HG03159 (cell line): ENCODE measurements around the gene LGALS8.

Experiments
- ATAC-seq: cut with Tn5 transposase; IDR thresholded peaks from one replicate; pipeline ENCODE4 v1.9.1; 2021; ENCODE audit warnings: mild to moderate bottlenecking, moderate library complexity; ENCODE audit not compliant: unreplicated experiment

Gene LGALS8

DNA sequence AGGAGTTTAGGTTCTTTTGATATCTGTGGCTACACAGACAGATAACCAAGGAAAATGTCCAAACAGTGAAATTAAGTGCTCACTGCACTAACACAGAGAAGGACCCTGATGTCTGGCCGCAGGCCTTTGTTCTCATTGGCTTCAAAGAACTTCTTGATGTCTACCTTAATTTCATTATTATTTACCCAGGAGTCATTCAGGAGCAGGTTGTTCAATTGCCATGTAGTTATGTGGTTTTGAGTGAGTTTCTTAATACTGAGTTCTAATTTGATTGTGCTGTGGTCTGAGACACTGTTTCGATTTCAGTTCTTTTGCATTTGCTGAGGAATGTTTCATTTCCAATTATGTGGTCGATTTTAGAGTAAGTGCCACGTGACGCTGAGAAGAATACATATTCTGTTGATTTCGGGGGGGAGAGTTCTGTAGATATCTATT is 15.2 kb upstream of the LGALS8 start:
- no peak for ATAC-seq

DNA sequence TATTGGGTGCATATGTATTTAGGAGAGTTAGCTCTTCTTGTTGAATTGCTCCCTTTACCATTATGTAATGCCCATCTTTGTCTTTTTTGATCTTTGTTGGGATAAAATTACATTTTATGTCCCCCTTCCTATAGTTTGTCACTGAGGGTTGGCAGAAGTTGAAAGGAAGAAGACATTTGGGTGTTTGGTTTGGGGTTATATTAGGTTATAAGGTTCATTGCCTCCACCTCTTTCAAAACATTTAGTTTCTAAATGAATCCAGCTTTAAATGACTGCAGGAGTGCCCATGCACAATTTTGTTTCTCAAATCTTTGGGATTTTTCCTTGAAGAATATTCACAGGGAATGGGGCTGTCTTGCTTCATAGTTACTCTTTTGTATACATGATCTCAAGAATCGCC is 14.6 kb upstream of the LGALS8 start:
- no peak for ATAC-seq

DNA sequence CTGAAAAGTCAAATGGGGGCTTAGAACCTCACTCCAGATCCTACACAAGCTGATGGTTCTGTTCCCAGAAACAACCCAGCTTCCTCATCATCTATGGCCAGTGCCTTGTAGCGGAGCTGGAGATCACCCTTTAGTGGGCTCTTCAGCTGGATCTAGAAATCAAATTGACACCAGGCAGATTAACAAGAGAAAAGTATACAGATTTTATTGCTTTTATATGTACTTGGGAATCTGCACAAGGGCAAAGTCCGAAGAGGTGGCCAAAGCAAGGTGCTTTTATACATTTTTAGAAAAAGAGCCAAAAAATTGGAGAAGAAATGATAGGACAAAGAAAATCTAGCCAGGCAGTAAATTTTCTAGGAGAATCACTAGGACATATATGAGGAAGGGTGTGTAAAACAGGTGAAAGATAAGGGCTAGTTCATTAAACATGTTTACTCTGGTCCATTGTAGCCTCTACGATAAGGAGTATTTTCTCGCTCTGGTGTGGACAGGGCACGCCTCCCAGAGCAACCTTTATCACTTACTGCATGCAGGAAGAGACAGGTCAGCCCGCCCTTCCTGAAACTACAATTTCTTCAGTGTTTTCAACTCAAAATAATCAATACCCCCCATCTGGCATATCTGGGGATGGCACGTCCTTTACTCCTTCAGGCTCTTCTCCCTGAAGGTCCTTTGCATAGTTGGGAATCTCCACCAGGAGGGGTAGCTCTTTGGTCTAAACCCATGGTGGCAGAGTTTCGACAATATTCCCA is 14.0 kb upstream of the LGALS8 start:
- ATAC-seq, result no peak

DNA sequence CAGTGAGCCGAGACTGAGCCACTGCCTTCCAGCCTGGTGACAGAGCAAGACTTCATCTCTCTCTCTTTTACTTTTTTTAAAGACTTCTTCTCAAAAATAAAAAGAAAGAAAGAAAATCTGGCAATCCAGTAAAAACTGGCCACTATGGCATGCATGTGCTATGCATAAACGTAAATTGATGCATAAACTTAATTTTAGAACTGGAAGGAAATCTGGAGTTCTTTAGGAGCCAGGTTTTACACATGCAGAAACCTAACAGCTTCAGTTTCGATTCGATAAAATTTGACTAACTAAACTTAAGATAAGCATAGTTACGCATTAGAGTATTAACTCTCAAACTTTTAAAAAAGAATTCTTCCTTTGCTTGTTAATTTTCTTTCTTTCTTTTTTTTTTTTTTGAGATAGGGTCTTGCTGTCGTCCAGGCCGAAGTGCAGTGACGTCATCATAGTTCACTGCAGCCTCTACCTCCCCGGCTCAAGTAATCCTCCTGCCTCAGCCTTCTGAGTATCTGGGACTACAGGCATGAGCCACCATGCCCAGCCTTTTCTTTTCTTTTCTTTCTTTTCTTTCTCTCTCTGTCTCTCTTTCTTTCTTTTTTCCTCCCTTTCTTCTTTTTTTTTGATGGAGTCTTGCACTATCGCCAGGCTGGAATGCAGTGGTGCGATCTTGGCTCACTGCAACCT is 11.9 kb upstream of the LGALS8 start:
- ATAC-seq, result no peak

DNA sequence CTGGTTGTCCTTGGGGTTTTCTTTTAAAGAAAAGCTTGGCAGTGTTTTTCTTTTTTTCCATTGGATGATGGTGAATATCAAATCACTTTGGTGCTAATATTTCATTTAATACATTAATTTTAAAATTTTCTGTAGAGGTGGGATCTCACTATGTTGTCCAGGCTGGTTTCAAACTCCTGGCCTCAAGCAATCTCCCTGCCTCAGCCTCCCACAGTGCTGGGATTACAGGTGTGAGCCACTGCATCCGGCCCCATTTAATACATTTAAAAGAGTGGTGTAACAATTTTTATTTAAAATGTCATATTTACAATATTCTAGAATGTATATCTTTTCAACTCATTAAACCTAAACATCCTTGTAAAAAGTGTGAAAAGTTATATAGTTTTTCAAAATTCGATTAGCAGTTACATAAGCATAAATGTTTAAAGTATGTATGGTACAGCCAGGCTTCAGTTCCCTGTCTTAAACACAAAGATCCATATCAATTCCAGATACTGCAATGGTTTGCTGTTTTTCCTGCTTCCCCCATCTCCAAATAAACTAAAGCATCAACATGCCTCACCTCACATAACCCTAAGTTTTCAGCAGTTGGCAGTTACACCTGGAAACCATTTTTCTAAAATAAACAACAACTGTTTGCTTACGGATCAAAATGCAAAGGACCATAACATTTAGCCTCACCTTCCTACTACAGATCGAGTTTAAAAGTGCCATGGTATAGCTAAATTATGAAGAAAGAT is 8.9 kb upstream of the LGALS8 start:
- ATAC-seq, result no peak

DNA sequence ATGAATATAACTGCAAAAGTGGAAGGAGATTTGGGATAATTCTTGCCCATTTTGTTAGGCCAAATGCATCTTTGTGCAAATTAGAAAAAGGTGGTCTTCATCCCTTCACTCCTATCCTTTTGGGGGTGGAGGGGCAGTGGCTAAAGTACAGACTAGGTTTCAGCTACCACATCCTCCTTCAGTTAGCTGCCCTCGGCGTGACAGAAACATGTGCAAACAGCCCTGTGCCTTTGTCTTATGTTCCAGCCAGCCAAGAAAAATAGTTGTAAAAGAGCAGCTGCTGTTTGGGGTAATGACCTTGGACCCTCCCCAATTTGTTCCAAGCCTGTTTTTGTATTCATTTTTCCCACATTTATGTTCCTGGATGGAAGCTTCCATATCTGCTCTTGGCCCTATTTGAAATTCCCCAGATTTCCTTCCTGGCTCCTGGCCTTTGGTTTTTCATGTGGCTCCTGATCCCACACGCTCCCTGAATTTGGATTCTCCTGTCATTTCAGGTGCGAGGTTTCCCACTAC is 8.3 kb upstream of the LGALS8 start:
- no peak for ATAC-seq

DNA sequence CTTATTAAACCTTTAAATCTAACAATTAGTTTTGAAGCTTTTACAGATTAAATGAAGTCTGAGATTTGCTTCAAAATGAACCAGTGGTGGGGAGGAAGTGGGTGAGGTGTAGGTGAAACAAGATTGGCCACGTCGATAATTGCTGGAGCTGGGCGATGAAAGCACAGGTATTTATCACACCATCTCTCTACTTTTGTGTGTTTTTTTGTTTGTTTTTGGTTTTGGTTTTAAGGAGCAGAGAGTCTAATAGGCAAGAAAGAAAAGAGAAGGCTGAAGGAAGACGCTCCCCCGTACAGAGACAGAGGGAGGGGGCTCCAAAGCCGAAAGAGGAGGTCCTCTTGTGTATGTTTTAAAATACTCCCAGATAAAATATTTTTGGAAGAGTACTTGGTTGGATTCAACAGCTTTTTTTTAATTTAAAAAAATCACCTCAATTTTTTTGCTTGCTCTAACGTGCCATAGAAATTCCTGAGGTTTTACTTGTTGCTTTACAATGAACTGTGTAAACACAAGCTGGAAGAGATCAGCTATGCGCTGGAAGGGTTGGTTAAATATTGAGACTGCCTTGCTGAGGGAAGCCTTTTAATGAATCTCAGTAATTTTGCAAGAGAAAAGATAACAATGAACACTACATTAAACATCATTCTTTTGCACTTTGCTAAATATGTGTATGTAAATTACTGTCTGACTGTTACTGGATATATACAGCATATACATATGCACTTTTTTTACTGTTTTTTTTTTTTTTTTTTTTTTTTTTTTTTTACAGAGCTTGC is 6.7 kb upstream of the LGALS8 start:
- ATAC-seq, result no peak

DNA sequence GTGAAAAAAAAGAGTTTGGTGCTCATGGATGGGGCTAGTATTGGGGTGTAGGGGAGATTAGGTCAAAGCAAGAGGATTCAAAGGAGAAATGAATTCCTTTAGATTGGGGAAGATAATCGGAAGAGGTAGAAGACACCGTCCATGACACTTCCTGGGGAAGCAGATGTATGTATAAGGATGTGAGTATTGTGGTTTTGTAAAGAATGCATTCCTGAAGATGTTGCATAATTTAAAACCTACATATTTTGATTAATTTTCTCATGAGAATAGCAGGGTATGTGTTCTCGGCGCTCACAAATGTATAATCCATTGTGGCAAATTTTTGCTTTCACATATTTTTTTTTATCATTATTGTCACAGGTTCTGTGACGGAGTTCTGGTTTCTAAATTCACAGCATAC is 5.5 kb upstream of the LGALS8 start:
- no peak for ATAC-seq

DNA sequence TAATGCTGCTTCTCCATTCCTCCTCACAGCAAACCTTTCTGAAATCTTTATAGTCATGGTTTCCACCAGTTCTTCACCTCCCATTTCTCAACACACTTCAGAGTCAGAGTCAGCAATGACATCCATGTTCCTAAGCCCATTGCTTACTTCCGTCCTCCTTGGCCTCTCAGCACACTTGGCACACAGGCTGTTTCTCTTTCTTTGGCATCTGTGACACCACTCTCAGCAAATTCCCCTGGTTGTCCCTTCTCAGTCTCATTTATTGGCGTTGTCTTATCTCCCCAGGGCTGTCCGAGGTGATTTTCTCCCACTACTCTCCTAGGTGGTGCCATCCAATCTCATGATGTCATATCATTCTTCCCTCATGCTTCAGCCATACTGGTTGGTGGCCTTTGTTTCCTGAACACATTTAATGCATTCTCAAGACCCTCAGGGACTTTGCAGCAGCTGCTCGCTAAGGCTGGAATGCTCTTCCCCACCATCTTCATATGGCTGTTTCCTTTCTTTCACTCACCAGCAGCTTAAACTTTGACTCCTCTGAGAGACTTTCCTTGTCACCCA is 3.3 kb upstream of the LGALS8 start:
- no peak for ATAC-seq

DNA sequence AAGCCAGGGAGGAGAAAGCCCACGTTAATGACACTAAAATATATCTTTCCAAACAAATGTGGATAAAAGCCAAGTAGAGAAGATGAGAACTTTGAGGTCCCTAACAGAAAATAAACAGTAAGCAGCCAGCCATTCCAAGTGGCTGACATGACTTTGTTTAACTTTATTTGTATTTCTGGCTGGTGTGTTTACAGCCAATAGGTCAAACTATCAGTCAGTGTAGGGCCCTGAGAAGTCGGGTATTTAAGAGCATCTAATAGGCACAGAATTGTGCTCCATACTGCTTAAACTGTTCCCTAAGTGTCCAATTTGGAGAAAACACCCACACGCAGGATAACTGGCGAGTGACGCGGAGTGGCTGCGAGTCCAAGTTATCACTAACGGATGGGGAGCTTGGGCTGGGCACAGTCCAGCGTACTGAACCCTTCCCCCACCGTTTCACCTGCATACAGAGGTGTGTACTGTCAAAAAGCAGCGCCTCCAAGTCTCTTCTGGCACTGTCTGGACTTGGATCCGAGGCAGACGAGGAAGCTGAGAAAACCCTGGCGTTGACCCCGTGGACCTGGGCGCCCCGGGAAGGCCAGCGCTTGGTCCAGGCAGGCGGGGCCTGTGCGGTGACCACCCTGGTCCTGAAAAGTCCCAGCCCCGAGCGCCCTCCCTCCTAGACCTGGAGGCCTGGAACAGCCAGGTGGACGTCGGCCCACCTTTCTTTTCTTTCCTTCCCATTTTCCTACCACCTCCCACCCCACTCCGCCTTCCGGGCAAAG is 662 bp upstream of the LGALS8 start:
- no peak for ATAC-seq

DNA sequence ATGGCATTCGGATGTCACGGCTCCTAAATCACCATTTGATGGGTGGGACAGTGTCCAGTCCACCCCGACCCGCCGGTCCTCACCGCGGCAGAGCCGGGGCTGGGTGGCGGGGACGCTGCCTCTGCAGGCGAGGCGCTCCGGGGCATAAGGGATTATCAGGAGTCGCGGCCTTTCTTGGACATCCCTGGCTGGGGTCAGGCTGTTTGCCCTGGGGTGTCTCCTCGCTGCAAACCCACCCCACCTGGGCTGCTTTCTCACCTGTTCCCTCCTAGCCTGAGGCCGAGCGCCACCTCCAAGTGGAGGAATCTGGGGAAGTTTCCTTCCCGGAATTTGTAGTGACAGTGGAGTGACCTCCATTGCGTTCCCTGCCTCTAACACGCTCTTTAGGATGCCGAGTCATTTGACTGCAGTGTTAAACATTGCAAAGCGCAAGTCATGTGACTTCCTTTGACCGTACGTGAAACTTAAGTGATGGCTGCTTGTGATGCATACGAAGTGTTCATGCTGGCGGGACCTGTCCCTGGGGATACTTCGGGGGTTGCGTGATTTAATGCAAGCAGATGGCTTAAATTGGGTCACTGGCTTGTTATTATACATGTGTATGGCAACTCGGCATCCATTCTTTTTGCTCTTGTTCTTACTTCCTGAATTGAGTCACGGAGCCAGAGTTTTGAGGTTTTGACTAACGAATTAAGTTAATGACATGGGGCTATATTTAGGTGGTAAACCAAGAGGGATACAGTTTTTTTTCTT is 536 bp downstream of the LGALS8 start:
- ATAC-seq, result peak; percentile 88

DNA sequence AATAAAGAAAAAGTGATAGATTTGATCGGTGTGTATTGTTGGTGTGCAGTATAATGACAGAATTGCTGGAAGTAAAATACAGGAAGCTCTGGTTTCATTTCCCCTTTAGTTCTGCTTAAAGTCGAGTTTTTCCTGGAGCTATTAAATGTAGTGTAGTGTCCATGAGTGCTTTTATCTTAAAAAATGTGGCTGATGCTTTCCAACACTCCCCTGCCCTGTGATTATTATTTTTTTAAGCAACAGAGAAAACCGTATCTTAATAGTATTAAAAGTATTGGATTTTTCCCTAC is 1.1 kb downstream of the LGALS8 start:
- ATAC-seq, result no peak

DNA sequence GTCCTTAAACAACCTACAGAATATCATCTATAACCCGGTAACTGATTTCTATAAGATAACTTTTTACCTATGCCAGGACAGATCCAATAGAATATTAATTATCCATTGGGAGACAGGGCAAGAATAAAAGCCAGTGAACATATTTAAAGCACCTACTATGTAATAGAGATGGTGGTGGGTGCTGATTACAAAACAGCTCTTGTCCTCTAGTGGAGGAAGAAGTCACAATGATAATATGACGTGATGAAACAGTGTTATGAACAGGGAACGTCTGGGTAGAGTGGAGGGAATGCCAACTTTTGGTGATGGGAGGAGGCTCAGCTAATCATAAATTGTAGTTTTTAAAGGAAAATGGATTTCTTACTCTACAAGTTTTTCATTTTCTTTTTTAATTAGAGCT is 2.3 kb downstream of the LGALS8 start:
- ATAC-seq, result no peak

DNA sequence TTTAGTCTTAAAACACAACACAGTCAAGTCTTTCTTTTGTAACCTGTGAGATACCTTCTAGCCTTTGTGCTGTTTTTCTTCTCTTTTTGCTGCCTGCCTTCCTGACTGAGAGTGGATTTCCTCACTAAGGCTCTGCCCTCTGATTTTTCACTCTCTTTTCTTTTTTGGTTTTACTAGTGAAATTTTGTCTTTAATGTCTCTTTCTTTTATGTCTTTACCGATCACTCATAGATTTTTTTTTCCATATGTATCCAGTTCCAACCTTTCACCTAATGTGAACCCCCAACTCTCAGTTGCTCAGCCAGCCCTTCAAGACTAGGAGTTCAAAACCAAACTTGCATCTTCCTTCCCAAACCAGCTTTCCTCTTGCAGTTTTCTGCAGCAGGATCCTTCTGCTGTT is 6.5 kb downstream of the LGALS8 start:
- no peak for ATAC-seq

DNA sequence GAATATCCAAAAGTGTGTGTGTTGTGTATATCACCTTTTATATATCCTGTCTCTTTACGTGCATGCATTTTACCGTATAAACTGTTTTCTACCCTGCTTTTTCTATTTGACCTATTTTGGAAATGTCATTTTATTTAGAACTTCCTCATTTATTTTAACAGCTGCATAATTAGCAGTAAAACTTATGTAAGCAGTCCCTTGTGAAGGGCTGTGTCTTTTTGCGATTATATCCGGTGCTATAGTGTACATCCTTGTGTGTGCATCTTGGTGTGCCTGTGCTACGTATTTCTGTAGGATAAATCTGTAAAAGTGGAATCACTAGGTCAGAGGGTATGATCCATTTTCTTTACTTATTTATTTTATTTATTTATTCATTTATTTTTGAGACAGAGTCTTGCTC is 7.2 kb downstream of the LGALS8 start:
- no peak for ATAC-seq

DNA sequence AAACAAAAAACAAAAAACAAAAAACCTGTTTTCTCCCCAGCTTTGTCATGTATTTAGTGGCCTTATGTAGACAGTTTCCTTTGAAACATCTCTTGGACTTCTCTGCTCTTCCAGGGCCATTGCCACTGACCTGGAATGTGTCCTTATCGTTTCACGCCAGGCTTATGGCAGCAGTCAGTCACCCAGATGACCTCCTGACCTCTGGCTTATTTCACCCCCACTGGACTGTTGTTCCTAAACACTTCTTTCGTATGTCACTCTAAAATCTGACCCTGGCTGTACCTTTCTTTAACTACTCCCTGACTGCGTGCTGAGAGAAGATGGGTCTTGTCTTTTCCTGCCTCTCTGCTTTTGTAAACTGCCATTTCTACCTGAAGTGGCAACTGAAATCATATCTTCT is 9.1 kb downstream of the LGALS8 start:
- ATAC-seq, result no peak

DNA sequence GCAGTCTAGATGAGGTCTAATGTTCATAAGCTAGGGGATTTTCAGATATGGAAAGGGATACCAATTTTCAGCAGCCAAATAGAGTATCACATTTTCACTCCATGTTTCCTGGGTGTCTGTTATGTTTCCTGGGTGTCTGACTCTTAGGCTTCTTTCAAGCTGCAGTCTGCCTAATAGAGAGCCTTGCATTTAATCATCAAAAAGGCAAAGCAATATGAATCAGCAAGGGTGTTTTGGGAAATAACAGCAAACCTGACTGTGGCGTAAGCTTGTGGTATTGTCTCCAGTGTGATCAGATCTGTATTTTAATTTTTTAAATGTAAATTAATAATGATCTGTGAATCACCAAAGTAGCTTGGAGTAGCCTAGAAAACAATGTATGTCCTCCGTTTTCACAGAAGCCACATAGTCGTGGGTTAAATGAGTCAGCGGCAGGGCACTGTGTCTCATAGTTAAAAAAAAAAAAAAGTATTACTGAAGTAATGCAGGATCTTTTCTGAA is 10.4 kb downstream of the LGALS8 start:
- ATAC-seq, result no peak

DNA sequence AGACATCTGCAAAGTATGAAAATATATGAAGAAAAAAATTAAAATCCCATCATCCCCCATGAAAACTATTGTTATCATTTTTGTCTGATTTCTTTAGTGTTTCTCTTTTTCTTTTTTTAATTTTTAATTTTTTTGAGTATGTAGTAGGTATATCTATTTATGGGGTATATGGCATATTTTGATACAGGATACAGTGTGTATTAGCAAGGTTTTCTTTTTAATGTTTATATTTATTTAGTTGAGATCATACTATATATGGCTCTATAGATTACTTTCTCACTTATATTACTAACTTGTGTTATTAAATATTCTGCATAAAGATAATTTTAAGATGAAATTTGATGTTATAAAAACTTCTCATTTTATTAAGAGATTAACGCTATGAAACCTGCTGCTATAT is 11.4 kb downstream of the LGALS8 start:
- ATAC-seq, result no peak

DNA sequence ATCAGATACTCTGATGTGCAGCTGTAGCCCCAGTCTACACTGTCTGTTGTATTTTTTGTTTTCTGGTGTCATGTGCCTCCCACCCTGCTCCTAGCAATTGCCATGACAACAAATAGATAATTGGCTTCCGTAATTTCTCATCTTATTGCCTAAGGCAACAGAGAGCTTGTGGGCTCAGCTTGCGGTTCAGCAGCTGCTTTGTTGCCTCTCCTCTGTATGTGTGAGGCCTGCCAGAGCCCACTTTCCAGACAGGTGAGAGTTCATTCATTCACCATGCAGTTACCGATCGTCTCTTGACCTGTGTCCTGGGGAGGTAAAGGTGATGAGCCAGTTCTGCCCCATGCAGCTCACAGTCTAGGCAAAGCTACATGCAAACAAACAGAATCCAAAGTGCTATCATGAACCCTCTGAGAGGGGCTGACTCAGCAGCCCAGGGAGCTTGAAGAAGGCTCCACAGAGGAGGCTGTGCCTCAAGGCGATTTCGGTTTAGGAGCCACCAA is 11.9 kb downstream of the LGALS8 start:
- ATAC-seq, result no peak
